ENCODE data around the gene DAAM2.
A peak's percentile ranks its signal among the peaks of the same experiment; 100 is the strongest.

DAAM2 gene

GRCh38 chr6:39879535-39879934, 87.4 kb downstream of the DAAM2 start:
- no peak for FAIRE-seq

GRCh38 chr6:39880594-39880993, 88.4 kb downstream of the DAAM2 start:
- no peak for DNase-seq (ENCODE audit: extremely low spot score, insufficient read length, low read depth)
- FAIRE-seq, result no peak

More at GRCh38 chr6:39879535-39879934, 87.4 kb downstream of the DAAM2 start:
- no peak for DNase-seq (ENCODE audit: extremely low spot score, insufficient read length, low read depth)

- DNase-seq (ENCODE audit: extremely low spot score, insufficient read length, low read depth), result no peak
- no peak for FAIRE-seq
Observed at GRCh38 chr6:39881851-39882530, 89.8 kb downstream of the DAAM2 start.

- FAIRE-seq, result no peak
- DNase-seq (ENCODE audit: extremely low spot score, insufficient read length, low read depth), result no peak
Observed at GRCh38 chr6:39882531-39882899, 90.3 kb downstream of the DAAM2 start.

- FAIRE-seq, result no peak
- no peak for DNase-seq (ENCODE audit: extremely low spot score, insufficient read length, low read depth)
Observed at GRCh38 chr6:39884696-39885095, 92.5 kb downstream of the DAAM2 start.

- FAIRE-seq (no peak), DNase-seq (ENCODE audit: extremely low spot score, insufficient read length, low read depth) (no peak)
Observed at GRCh38 chr6:39885691-39886090, 93.5 kb downstream of the DAAM2 start.

- DNase-seq (ENCODE audit: extremely low spot score, insufficient read length, low read depth) (no peak), FAIRE-seq (no peak)
Observed at GRCh38 chr6:39886871-39887270, 94.7 kb downstream of the DAAM2 start.

GRCh38 chr6:39887692-39888450, 95.7 kb downstream of the DAAM2 start:
- no peak for DNase-seq (ENCODE audit: extremely low spot score, insufficient read length, low read depth)
- no peak for FAIRE-seq

- no peak for DNase-seq (ENCODE audit: extremely low spot score, insufficient read length, low read depth)
- no peak for FAIRE-seq
Observed at GRCh38 chr6:39889229-39889628, 97.1 kb downstream of the DAAM2 start.

- no peak for FAIRE-seq
Observed at GRCh38 chr6:39891353-39891752, 99.2 kb downstream of the DAAM2 start.

GRCh38 chr6:39891976-39892375, 99.8 kb downstream of the DAAM2 start:
- DNase-seq (ENCODE audit: extremely low spot score, insufficient read length, low read depth) (no peak), FAIRE-seq (no peak)

More at GRCh38 chr6:39891353-39891752, 99.2 kb downstream of the DAAM2 start:
- no peak for DNase-seq (ENCODE audit: extremely low spot score, insufficient read length, low read depth)

GRCh38 chr6:39892490-39893129, 100.4 kb downstream of the DAAM2 start:
- FAIRE-seq (peak; percentile 70), DNase-seq (ENCODE audit: extremely low spot score, insufficient read length, low read depth) (peak; percentile 36)

- no peak for DNase-seq (ENCODE audit: extremely low spot score, insufficient read length, low read depth)
- no peak for FAIRE-seq
Observed at GRCh38 chr6:39893286-39893685, 101.1 kb downstream of the DAAM2 start.

GRCh38 chr6:39896701-39897100, 104.5 kb downstream of the DAAM2 start:
- DNase-seq (ENCODE audit: extremely low spot score, insufficient read length, low read depth) (no peak), FAIRE-seq (no peak)

- no peak for DNase-seq (ENCODE audit: extremely low spot score, insufficient read length, low read depth)
- no peak for FAIRE-seq
Observed at GRCh38 chr6:39897698-39898097, 105.5 kb downstream of the DAAM2 start.

- FAIRE-seq, result no peak
- DNase-seq (ENCODE audit: extremely low spot score, insufficient read length, low read depth), result no peak
Observed at GRCh38 chr6:39898625-39899024, 106.4 kb downstream of the DAAM2 start.

- no peak for FAIRE-seq
- DNase-seq (ENCODE audit: extremely low spot score, insufficient read length, low read depth), result no peak
Observed at GRCh38 chr6:39899554-39900295, 107.5 kb downstream of the DAAM2 start.

GRCh38 chr6:39901116-39901655, 109.0 kb downstream of the DAAM2 start:
- DNase-seq (ENCODE audit: extremely low spot score, insufficient read length, low read depth) (no peak), FAIRE-seq (no peak)

- no peak for FAIRE-seq
- no peak for DNase-seq (ENCODE audit: extremely low spot score, insufficient read length, low read depth)
Observed at GRCh38 chr6:39901670-39902069, 109.5 kb downstream of the DAAM2 start.

GRCh38 chr6:39902136-39902535, 110.0 kb downstream of the DAAM2 start:
- FAIRE-seq, result no peak
- no peak for DNase-seq (ENCODE audit: extremely low spot score, insufficient read length, low read depth)
